ENCODE data around the gene PHF14. TPM values are rescaled to one million over a fixed set of nuclear protein-coding genes. Genes with fewer than 3 reads are reported as not detected.

PHF14 gene
- total and polyA plus RNA-seq, 4 donors, result 6.9 to 24.4 (median 15.3) TPM

DNA sequence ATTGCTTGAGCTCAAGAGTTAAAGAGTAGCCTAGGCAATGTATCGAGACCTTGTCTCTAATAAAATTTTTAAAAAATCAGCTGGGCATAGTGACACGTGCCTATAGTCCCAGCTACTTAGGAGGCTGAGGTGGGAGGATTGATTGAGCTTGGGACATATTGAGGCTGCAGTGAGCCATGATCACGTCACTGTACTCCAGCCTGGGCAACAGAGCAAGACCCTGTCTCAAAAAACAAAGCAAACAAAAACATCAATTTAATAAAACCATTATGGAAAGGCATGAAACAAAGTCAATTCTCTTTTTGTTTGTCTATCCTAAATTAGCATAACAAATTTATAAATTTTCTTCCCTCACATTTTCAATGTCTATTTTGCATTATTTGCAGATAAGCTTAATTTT is 108.4 kb downstream of the PHF14 start:
- no peaks in the 10 kb centered on the region for H3K4me1 ChIP-seq (ENCODE audit: control insufficient read depth in 4 of 4, insufficient read depth in 4 of 4, low read length in 3 of 4)
- no peaks in the 10 kb centered on the region for H3K36me3 ChIP-seq (ENCODE audit: control insufficient read depth in 4 of 4, insufficient read depth in 3 of 4, low read depth in 1 of 4, low read length in 3 of 4)
- no peak overlapping the region for H3K4me3 ChIP-seq (ENCODE audit: low read depth in 1 of 3, low read length in 3 of 3)
- H3K27me3 ChIP-seq (ENCODE audit: control insufficient read depth in 4 of 4, insufficient read depth in 4 of 4, low read length in 3 of 4), result no peaks in the 10 kb centered on the region
- H3K9me3 ChIP-seq (ENCODE audit: control insufficient read depth in 4 of 4, low read length in 3 of 4), result no peaks in the 10 kb centered on the region
- H3K9ac ChIP-seq (ENCODE audit: low read depth in 1 of 2, low read length in 2 of 2), result no peak overlapping the region
- 97% methylated on average over 3 of the region's 3 CpGs for WGBS
- TF ChIP-seq FOXA2 (IDR thresholded peaks at IDR 0.05) (no peak), NR2F2 (IDR thresholded peaks at IDR 0.05) (no peak), TAF1 (conservative IDR thresholded peaks at IDR 0.05) (no peak), GABPA (IDR thresholded peaks at IDR 0.05 in 1 of 2, conservative IDR thresholded peaks at IDR 0.05 in 1 of 2) (no peak)
- TF ChIP-seq, protein P1, sequence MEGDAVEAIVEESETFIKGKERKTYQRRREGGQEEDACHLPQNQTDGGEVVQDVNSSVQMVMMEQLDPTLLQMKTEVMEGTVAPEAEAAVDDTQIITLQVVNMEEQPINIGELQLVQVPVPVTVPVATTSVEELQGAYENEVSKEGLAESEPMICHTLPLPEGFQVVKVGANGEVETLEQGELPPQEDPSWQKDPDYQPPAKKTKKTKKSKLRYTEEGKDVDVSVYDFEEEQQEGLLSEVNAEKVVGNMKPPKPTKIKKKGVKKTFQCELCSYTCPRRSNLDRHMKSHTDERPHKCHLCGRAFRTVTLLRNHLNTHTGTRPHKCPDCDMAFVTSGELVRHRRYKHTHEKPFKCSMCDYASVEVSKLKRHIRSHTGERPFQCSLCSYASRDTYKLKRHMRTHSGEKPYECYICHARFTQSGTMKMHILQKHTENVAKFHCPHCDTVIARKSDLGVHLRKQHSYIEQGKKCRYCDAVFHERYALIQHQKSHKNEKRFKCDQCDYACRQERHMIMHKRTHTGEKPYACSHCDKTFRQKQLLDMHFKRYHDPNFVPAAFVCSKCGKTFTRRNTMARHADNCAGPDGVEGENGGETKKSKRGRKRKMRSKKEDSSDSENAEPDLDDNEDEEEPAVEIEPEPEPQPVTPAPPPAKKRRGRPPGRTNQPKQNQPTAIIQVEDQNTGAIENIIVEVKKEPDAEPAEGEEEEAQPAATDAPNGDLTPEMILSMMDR (IDR thresholded peaks at IDR 0.05; ENCODE audit: low read depth, low read length, missing input control), result no peak
- no peak overlapping the region for H3K27ac ChIP-seq (ENCODE audit: low read depth in 1 of 2, low read length in 2 of 2)
- DNase-seq (ENCODE audit: low spot score), result no peak

DNA sequence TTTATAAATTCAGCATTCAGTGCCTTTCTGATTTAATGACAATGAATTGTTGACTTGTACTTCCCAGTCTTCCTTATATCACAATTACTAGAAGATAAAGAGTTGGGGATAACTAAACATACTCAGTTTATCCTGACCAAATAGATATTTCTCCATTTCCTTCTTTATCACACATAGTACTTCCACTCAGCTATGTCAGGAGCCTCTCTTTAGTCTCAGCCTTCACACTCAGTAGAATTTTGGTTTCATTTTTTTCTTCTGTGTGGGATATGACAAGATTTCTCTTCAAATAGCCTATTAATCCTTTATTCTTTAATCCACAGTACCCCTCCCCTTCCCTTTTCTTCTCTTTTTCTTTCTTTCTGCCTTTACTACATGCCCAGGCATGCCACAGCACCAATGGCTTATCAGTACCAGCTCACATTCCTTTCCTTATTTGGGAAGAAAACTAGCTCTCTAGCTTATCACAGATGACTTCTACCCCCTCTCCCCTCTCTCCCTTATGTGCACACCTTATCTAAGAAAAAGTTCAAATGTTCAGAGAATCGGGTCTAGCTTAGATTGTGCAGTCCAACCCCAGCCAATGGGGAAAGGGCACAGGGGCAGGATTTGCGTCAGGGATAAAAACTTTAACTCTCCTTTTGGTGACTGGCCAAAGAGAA is 109.0 kb downstream of the PHF14 start:
- 77% methylated on average over 2 of the region's 2 CpGs for WGBS
- Histone ChIP-seq H3K36me3 (ENCODE audit: control insufficient read depth in 4 of 4, insufficient read depth in 3 of 4, low read depth in 1 of 4, low read length in 3 of 4) (peaks cover 0 to 3% (median 0%) of the 10 kb centered on the region in 4 donors), H3K4me3 (ENCODE audit: low read depth in 1 of 3, low read length in 3 of 3) (no peak overlapping the region), H3K9me3 (ENCODE audit: control insufficient read depth in 4 of 4, low read length in 3 of 4) (no peaks in the 10 kb centered on the region), H3K9ac (ENCODE audit: low read depth in 1 of 2, low read length in 2 of 2) (no peak overlapping the region), H3K27ac (ENCODE audit: low read depth in 1 of 2, low read length in 2 of 2) (no peak overlapping the region), H3K4me1 (ENCODE audit: control insufficient read depth in 4 of 4, insufficient read depth in 4 of 4, low read length in 3 of 4) (no peaks in the 10 kb centered on the region), H3K27me3 (ENCODE audit: control insufficient read depth in 4 of 4, insufficient read depth in 4 of 4, low read length in 3 of 4) (no peaks in the 10 kb centered on the region)
- no peak for DNase-seq (ENCODE audit: low spot score)
- TF ChIP-seq HNF4A (conservative IDR thresholded peaks at IDR 0.05), result no peak
- no peak for TF ChIP-seq GABPA (IDR thresholded peaks at IDR 0.05 in 1 of 2, conservative IDR thresholded peaks at IDR 0.05 in 1 of 2)
- no peak for TF ChIP-seq EGR1 (IDR thresholded peaks at IDR 0.05; ENCODE audit: low read depth in 2 of 2)
- TF ChIP-seq, protein P2, sequence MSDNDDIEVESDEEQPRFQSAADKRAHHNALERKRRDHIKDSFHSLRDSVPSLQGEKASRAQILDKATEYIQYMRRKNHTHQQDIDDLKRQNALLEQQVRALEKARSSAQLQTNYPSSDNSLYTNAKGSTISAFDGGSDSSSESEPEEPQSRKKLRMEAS (IDR thresholded peaks at IDR 0.05), result no peak
- no peak for TF ChIP-seq HNF4G (IDR thresholded peaks at IDR 0.05)
- no peak for TF ChIP-seq JUND (IDR thresholded peaks at IDR 0.05)
- TF ChIP-seq, protein P3, sequence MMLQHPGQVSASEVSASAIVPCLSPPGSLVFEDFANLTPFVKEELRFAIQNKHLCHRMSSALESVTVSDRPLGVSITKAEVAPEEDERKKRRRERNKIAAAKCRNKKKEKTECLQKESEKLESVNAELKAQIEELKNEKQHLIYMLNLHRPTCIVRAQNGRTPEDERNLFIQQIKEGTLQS (IDR thresholded peaks at IDR 0.05), result no peak
- no peak for TF ChIP-seq TAF1 (conservative IDR thresholded peaks at IDR 0.05)
- no peak for TF ChIP-seq SP1 (IDR thresholded peaks at IDR 0.05)
- no peak for TF ChIP-seq RXRA (IDR thresholded peaks at IDR 0.05)
- no peak for TF ChIP-seq FOXA1 (IDR thresholded peaks at IDR 0.05)
- TF ChIP-seq, protein P4, sequence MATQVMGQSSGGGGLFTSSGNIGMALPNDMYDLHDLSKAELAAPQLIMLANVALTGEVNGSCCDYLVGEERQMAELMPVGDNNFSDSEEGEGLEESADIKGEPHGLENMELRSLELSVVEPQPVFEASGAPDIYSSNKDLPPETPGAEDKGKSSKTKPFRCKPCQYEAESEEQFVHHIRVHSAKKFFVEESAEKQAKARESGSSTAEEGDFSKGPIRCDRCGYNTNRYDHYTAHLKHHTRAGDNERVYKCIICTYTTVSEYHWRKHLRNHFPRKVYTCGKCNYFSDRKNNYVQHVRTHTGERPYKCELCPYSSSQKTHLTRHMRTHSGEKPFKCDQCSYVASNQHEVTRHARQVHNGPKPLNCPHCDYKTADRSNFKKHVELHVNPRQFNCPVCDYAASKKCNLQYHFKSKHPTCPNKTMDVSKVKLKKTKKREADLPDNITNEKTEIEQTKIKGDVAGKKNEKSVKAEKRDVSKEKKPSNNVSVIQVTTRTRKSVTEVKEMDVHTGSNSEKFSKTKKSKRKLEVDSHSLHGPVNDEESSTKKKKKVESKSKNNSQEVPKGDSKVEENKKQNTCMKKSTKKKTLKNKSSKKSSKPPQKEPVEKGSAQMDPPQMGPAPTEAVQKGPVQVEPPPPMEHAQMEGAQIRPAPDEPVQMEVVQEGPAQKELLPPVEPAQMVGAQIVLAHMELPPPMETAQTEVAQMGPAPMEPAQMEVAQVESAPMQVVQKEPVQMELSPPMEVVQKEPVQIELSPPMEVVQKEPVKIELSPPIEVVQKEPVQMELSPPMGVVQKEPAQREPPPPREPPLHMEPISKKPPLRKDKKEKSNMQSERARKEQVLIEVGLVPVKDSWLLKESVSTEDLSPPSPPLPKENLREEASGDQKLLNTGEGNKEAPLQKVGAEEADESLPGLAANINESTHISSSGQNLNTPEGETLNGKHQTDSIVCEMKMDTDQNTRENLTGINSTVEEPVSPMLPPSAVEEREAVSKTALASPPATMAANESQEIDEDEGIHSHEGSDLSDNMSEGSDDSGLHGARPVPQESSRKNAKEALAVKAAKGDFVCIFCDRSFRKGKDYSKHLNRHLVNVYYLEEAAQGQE (IDR thresholded peaks at IDR 0.05), result no peak
- TF ChIP-seq FOXA2 (IDR thresholded peaks at IDR 0.05), result no peak
- TF ChIP-seq, protein P5, sequence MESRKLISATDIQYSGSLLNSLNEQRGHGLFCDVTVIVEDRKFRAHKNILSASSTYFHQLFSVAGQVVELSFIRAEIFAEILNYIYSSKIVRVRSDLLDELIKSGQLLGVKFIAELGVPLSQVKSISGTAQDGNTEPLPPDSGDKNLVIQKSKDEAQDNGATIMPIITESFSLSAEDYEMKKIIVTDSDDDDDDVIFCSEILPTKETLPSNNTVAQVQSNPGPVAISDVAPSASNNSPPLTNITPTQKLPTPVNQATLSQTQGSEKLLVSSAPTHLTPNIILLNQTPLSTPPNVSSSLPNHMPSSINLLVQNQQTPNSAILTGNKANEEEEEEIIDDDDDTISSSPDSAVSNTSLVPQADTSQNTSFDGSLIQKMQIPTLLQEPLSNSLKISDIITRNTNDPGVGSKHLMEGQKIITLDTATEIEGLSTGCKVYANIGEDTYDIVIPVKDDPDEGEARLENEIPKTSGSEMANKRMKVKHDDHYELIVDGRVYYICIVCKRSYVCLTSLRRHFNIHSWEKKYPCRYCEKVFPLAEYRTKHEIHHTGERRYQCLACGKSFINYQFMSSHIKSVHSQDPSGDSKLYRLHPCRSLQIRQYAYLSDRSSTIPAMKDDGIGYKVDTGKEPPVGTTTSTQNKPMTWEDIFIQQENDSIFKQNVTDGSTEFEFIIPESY (IDR thresholded peaks at IDR 0.05), result no peak
- TF ChIP-seq NR2F2 (IDR thresholded peaks at IDR 0.05), result no peak
- no peak for TF ChIP-seq RAD21 (IDR thresholded peaks at IDR 0.05)
